HepG2 (cell line): ENCODE results near the gene PLIN3. TPM values are rescaled to one million over a fixed set of nuclear protein-coding genes. Genes with fewer than 3 reads are reported as not detected.

Experiments used
- CEBPB ChIP-seq: IDR thresholded peaks from 2 replicates; pipeline ENCODE4 v1.6.1; 2011; ENCODE audit warnings: low read depth, low read length, improper control_type of control experiment, borderline replicate concordance
- EEA1 ChIP-seq: sonication (generic); formaldehyde crosslinking; IDR thresholded peaks from 2 replicates; pipeline ENCODE4 v1.5.1; 2020; ENCODE audit warnings: mild to moderate bottlenecking, missing genetic modification reagents, borderline replicate concordance
- EED ChIP-seq: sonication (generic); formaldehyde crosslinking; IDR thresholded peaks from 2 replicates; pipeline ENCODE4 v1.5.0; 2020; ENCODE audit warnings: mild to moderate bottlenecking, missing genetic modification reagents
- EHMT2 ChIP-seq: fragments of 200-600 bp; sonication (generic); IDR thresholded peaks from 2 replicates; pipeline ENCODE4 v1.7.0; 2017; ENCODE audit warnings: antibody characterized with exemption, low read depth, low read length, borderline replicate concordance
- FIP1L1 ChIP-seq: fragments of 200-400 bp; formaldehyde crosslinking; IDR thresholded peaks from 2 replicates; pipeline ENCODE4 v1.6.1; 2018; ENCODE audit warnings: low read depth, mild to moderate bottlenecking, low read length, moderate library complexity, borderline replicate concordance; ENCODE audit not compliant: insufficient read depth
- HNRNPLL ChIP-seq: fragments of 200-400 bp; formaldehyde crosslinking; IDR thresholded peaks from 2 replicates; pipeline ENCODE4 v1.6.1; 2017; ENCODE audit warnings: mild to moderate bottlenecking, low read depth, low read length; ENCODE audit not compliant: poor library complexity, severe bottlenecking
- JARID2 ChIP-seq: sonication (generic); formaldehyde crosslinking; IDR thresholded peaks from 2 replicates; pipeline ENCODE4 v1.8.1; 2023; ENCODE audit warnings: missing genetic modification reagents, inconsistent platforms; ENCODE audit not compliant: insufficient replicate concordance
- MED13 ChIP-seq: sonication (generic); formaldehyde crosslinking; IDR thresholded peaks from 2 replicates; pipeline ENCODE4 v1.5.0; 2020; ENCODE audit warnings: missing genetic modification reagents
- SATB2 ChIP-seq: sonication (generic); formaldehyde crosslinking; IDR thresholded peaks from 2 replicates; pipeline ENCODE4 v1.5.0; 2020; ENCODE audit warnings: missing genetic modification reagents
- ZFP36L1 ChIP-seq: sonication (generic); formaldehyde crosslinking; IDR thresholded peaks from 2 replicates; pipeline ENCODE4 v1.8.0; 2022; ENCODE audit warnings: mild to moderate bottlenecking, missing genetic modification reagents, moderate library complexity
- ZNF263 ChIP-seq: sonication (generic); formaldehyde crosslinking; IDR thresholded peaks from 2 replicates; pipeline ENCODE4 v1.4.0; 2020; ENCODE audit warnings: missing genetic modification reagents
- ZNF430 ChIP-seq: sonication (generic); formaldehyde crosslinking; IDR thresholded peaks from 2 replicates; pipeline ENCODE4 v1.9.0; 2021; ENCODE audit warnings: mild to moderate bottlenecking, missing genetic modification reagents
- ZNF510 ChIP-seq: sonication (generic); formaldehyde crosslinking; IDR thresholded peaks from 2 replicates; pipeline ENCODE4 v1.4.0; 2020; ENCODE audit warnings: low read depth, mild to moderate bottlenecking, missing genetic modification reagents
- polyA plus RNA-seq, 8 experiments: library from polyadenylated mRNA; depleted of rRNA in 3 of 8; stranded (reverse) in 7 of 8; unstranded in 1 of 8; fragments of >200 nt; fragmentation: Illumina TruSeq in 4 of 8; extraction: Trizol in 4 of 8; gene quantifications; 2 replicates each; pipeline versions ENCODE4 v1.2.1 to v1.2.3, GENCODE V29; 2011 to 2016; ENCODE audit warnings: low read depth in 4 of 8, missing spikeins in 1 of 8, mixed read lengths in 1 of 8; ENCODE audit not compliant: insufficient read depth in 1 of 8
- total RNA-seq, 5 experiments: library from RNA; depleted of rRNA; stranded (reverse); fragments of >200 nt; fragmentation: Illumina TruSeq; extraction: Trizol; gene quantifications; 2 replicates each; pipeline ENCODE4 v1.2.3, GENCODE V29; 2016; ENCODE audit warnings: low read depth in 1 of 5
- TF ChIP-seq, protein P1 (sequence below): IDR thresholded peaks from 2 replicates; pipeline ENCODE4 v1.6.1; 2016; ENCODE audit warnings: missing compliant biosample characterization, missing genetic modification reagents, borderline replicate concordance
- TF ChIP-seq, protein P2 (sequence below): IDR thresholded peaks from 2 replicates; pipeline ENCODE4 v1.6.1; 2012; ENCODE audit warnings: low read depth, low read length, improper control_type of control experiment
- TF ChIP-seq, protein P3 (sequence below): sonication (generic); formaldehyde crosslinking; IDR thresholded peaks from 2 replicates; pipeline ENCODE4 v1.8.1; 2023; ENCODE audit warnings: mild to moderate bottlenecking, moderate library complexity, missing genetic modification reagents
- TF ChIP-seq, protein P4 (sequence below): fragments of 450-650 bp; IDR thresholded peaks from 2 replicates; pipeline ENCODE4 v1.6.1; 2017
- TF ChIP-seq, protein P5 (sequence below): sonication (generic); formaldehyde crosslinking; IDR thresholded peaks from 2 replicates; pipeline ENCODE4 v1.4.0; 2020; ENCODE audit warnings: mild to moderate bottlenecking, missing genetic modification reagents, borderline replicate concordance
- TF ChIP-seq, protein P6 (sequence below): sonication (generic); formaldehyde crosslinking; IDR thresholded peaks from 2 replicates; pipeline ENCODE4 v1.4.0; 2020; ENCODE audit warnings: mild to moderate bottlenecking, missing genetic modification reagents
- TF ChIP-seq, protein P7 (sequence below): sonication (generic); formaldehyde crosslinking; IDR thresholded peaks from 2 replicates; pipeline ENCODE4 v1.8.1; 2023; ENCODE audit warnings: mild to moderate bottlenecking, inconsistent platforms, moderate library complexity, missing genetic modification reagents, borderline replicate concordance

Gene PLIN3
- total and polyA plus RNA-seq, 2 of the 13 experiments (the other 11 are each of a cell fraction or from before 2014, with no cell fraction given): 49.3 to 57.9 TPM

DNA sequence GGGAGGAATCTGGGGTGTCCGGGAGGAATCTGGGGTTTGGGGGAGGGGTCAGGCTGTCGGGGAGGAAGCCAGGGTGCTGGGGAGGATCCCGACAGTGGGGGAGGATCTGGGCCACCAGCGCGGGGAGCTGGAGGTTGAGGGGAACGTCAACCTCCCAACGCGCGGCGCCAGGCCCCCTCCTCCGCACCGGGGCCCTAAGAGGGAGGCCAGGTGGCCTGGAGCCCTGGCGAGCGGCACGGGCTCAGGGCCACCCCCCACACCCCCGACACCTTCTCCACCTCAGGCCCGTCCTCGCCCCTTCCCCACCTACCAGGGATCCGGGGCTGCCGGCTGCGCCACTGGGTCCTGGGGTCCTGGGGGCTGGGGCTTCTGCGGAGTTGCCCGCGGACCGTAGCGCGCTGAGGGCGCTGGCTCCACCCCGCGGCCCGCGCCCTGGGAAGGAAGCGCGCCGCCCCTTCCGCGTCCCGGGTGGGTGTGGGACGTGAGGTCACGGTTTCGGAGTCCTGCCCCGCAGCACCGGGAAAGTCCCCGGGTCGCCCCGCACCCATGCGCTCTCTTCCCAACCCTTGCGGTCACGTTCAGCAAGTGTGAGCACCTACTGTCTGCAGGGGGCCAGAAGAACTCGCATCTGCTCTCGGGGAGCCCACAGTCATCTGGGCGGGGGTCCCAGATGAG lies 36.0 kb downstream of the PLIN3 start, which contains the start of gene TICAM1 (continued):
- TF ChIP-seq EHMT2 (no peak), EED (no peak), JARID2 (CRISPR knock-in tag) (no peak), FIP1L1 (no peak), MED13 (CRISPR knock-in tag) (no peak), ZNF430 (peak; percentile 79; the same call in 1 of the 2 replicates), SATB2 (CRISPR knock-in tag) (no peak), ZFP36L1 (CRISPR knock-in tag) (no peak), ZNF263 (CRISPR knock-in tag) (no peak), CEBPB (no peak), EEA1 (CRISPR knock-in tag) (no peak), ZNF510 (0 out of 2 replicates have a peak, but pooled peaks have one; percentile 40), HNRNPLL (peak; percentile 75)
- TF ChIP-seq, protein P1, sequence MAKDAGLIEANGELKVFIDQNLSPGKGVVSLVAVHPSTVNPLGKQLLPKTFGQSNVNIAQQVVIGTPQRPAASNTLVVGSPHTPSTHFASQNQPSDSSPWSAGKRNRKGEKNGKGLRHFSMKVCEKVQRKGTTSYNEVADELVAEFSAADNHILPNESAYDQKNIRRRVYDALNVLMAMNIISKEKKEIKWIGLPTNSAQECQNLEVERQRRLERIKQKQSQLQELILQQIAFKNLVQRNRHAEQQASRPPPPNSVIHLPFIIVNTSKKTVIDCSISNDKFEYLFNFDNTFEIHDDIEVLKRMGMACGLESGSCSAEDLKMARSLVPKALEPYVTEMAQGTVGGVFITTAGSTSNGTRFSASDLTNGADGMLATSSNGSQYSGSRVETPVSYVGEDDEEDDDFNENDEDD (CRISPR knock-in tag): no peak
- TF ChIP-seq, protein P2, sequence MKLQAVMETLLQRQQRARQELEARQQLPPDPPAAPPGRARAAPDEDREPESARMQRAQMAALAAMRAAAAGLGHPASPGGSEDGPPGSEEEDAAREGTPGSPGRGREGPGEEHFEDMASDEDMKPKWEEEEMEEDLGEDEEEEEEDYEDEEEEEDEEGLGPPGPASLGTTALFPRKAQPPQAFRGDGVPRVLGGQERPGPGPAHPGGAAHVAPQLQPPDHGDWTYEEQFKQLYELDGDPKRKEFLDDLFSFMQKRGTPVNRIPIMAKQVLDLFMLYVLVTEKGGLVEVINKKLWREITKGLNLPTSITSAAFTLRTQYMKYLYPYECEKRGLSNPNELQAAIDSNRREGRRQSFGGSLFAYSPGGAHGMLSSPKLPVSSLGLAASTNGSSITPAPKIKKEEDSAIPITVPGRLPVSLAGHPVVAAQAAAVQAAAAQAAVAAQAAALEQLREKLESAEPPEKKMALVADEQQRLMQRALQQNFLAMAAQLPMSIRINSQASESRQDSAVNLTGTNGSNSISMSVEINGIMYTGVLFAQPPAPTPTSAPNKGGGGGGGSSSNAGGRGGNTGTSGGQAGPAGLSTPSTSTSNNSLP: no peak
- TF ChIP-seq, protein P3, sequence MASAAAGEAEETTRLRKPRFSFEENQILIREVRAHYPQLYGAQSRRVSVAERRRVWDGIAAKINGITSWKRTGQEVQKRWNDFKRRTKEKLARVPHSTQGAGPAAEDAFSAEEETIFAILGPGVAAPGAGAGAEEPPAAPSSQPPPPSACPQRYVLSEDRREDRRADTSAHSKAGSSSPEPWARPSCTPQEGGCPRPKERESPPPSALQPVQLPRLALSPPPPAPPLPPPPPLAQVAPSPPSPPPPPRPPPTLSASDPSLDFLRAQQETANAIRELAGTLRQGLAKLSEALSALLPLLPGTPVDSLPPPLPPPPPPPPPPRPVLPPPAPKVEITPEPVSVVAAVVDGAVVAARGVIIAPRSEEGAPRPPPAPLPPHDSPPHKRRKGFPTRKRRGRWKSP (CRISPR knock-in tag): peak; percentile 61; the same call in 1 of the 2 replicates
- TF ChIP-seq, protein P4, sequence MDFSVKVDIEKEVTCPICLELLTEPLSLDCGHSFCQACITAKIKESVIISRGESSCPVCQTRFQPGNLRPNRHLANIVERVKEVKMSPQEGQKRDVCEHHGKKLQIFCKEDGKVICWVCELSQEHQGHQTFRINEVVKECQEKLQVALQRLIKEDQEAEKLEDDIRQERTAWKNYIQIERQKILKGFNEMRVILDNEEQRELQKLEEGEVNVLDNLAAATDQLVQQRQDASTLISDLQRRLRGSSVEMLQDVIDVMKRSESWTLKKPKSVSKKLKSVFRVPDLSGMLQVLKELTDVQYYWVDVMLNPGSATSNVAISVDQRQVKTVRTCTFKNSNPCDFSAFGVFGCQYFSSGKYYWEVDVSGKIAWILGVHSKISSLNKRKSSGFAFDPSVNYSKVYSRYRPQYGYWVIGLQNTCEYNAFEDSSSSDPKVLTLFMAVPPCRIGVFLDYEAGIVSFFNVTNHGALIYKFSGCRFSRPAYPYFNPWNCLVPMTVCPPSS: no peak
- TF ChIP-seq, protein P5, sequence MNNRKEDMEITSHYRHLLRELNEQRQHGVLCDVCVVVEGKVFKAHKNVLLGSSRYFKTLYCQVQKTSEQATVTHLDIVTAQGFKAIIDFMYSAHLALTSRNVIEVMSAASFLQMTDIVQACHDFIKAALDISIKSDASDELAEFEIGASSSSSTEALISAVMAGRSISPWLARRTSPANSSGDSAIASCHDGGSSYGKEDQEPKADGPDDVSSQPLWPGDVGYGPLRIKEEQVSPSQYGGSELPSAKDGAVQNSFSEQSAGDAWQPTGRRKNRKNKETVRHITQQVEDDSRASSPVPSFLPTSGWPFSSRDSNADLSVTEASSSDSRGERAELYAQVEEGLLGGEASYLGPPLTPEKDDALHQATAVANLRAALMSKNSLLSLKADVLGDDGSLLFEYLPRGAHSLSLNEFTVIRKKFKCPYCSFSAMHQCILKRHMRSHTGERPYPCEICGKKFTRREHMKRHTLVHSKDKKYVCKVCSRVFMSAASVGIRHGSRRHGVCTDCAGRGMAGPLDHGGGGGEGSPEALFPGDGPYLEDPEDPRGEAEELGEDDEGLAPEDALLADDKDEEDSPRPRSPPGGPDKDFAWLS (CRISPR knock-in tag): no peak
- TF ChIP-seq, protein P6, sequence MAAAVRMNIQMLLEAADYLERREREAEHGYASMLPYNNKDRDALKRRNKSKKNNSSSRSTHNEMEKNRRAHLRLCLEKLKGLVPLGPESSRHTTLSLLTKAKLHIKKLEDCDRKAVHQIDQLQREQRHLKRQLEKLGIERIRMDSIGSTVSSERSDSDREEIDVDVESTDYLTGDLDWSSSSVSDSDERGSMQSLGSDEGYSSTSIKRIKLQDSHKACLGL: no peak
- TF ChIP-seq, protein P7, sequence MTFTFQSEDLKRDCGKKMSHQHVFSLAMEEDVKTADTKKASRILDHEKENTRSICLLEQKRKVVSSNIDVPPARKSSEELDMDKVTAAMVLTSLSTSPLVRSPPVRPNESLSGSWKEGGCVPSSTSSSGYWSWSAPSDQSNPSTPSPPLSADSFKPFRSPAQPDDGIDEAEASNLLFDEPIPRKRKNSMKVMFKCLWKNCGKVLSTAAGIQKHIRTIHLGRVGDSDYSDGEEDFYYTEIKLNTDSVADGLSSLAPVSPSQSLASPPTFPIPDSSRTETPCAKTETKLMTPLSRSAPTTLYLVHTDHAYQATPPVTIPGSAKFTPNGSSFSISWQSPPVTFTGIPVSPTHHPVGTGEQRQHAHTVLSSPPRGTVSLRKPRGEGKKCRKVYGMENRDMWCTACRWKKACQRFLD (CRISPR knock-in tag): no peak
